ENCODE measurements around the gene CHMP1A. TPM values are rescaled to one million over a fixed set of nuclear protein-coding genes. Genes with fewer than 3 reads are reported as not detected.
"Not testable (repeated sequence)": the region's sequence is repeated elsewhere in the genome, so short reads cannot be mapped to it uniquely, and the experiment has no call there.

CHMP1A gene
- total RNA-seq, 1 experiment from 2014 or later = 159 TPM

- POLR2A ChIA-PET; H3K36me3 ChIP-seq (ENCODE audit: control insufficient read depth, insufficient read depth, low read length); H3K27ac Mint-ChIP-seq (ENCODE audit: unreplicated experiment); BruUV-seq (replicated peaks); H3K27me3 Mint-ChIP-seq (ENCODE audit: insufficient read depth, unreplicated experiment); H3K4me1 Mint-ChIP-seq (ENCODE audit: low read depth, unreplicated experiment); CTCF ChIA-PET; H3K4me1 ChIP-seq; H3K4me3 Mint-ChIP-seq (ENCODE audit: unreplicated experiment); intact Hi-C loops (cut with micrococcal nuclease; ENCODE audit: unreplicated experiment); H3K27me3 ChIP-seq (replicated peaks; ENCODE audit: control insufficient read depth, insufficient read depth, low read length); H3K4me3 ChIP-seq (ENCODE audit: low read depth, low read length): not testable (repeated sequence)
- H3K36me3 Mint-ChIP-seq (ENCODE audit: insufficient read depth, unreplicated experiment) = peaks cover 39% of the 10 kb centered on the region
- TF ChIP-seq CTCF (IDR thresholded peaks at IDR 0.05; ENCODE audit: insufficient read depth in 1 of 2, low read depth in 1 of 2, low read length in 1 of 2, severe bottlenecking in 1 of 2, unreplicated experiment in 1 of 2) = peak; percentile 11 to 35
- peaks cover 12% of the 10 kb centered on the region for H3K9me3 ChIP-seq
- H3K9me3 Mint-ChIP-seq (ENCODE audit: unreplicated experiment) = peaks cover 16% of the 10 kb centered on the region
- peak in 1 of 2 experiments; percentile 54 for DNase-seq
These were observed 9.5 kb upstream of the CHMP1A start for GRCh38 chr16:89667000-89667399.

- H3K4me3 Mint-ChIP-seq (ENCODE audit: unreplicated experiment); POLR2A ChIA-PET; H3K4me3 ChIP-seq (ENCODE audit: low read depth, low read length); CTCF ChIA-PET; H3K27me3 ChIP-seq (replicated peaks; ENCODE audit: control insufficient read depth, insufficient read depth, low read length); H3K4me1 Mint-ChIP-seq (ENCODE audit: low read depth, unreplicated experiment); H3K36me3 ChIP-seq (ENCODE audit: control insufficient read depth, insufficient read depth, low read length); H3K27ac Mint-ChIP-seq (ENCODE audit: unreplicated experiment); H3K27me3 Mint-ChIP-seq (ENCODE audit: insufficient read depth, unreplicated experiment); BruUV-seq (replicated peaks); DNase-seq; H3K4me1 ChIP-seq; intact Hi-C loops (cut with micrococcal nuclease; ENCODE audit: unreplicated experiment): not testable (repeated sequence)
- H3K9me3 ChIP-seq = peaks cover 12% of the 10 kb centered on the region
- peaks cover 64% of the 10 kb centered on the region for H3K36me3 Mint-ChIP-seq (ENCODE audit: insufficient read depth, unreplicated experiment)
- peaks cover 26% of the 10 kb centered on the region for H3K9me3 Mint-ChIP-seq (ENCODE audit: unreplicated experiment)
These were observed 6.7 kb upstream of the CHMP1A start for GRCh38 chr16:89664238-89664637.

- TF ChIP-seq CTCF (IDR thresholded peaks at IDR 0.05; ENCODE audit: insufficient read depth in 1 of 2, low read depth in 1 of 2, low read length in 1 of 2, severe bottlenecking in 1 of 2, unreplicated experiment in 1 of 2) = no peak
- intact Hi-C loops (cut with micrococcal nuclease; ENCODE audit: unreplicated experiment) = no loop called here
- H3K27me3 ChIP-seq (replicated peaks; ENCODE audit: control insufficient read depth, insufficient read depth, low read length) = no peaks in the 10 kb centered on the region
- no peak for DNase-seq
- peaks cover 7% of the 10 kb centered on the region for H3K9me3 ChIP-seq
- H3K4me3 ChIP-seq (ENCODE audit: low read depth, low read length) = no peak overlapping the region
- peak overlapping the region; percentile 11 for H3K4me3 Mint-ChIP-seq (ENCODE audit: unreplicated experiment)
- H3K4me1 Mint-ChIP-seq (ENCODE audit: low read depth, unreplicated experiment) = peaks cover 8% of the 10 kb centered on the region
- ChIA-PET POLR2A (no interaction called here), CTCF (no interaction called here)
- H3K4me1 ChIP-seq = no peaks in the 10 kb centered on the region
- H3K36me3 Mint-ChIP-seq (ENCODE audit: insufficient read depth, unreplicated experiment) = peaks cover 79% of the 10 kb centered on the region
- peaks cover 5% of the 10 kb centered on the region for H3K36me3 ChIP-seq (ENCODE audit: control insufficient read depth, insufficient read depth, low read length)
- peaks cover 17% of the 10 kb centered on the region for H3K9me3 Mint-ChIP-seq (ENCODE audit: unreplicated experiment)
- H3K27ac Mint-ChIP-seq (ENCODE audit: unreplicated experiment) = no peak overlapping the region
- H3K27me3 Mint-ChIP-seq (ENCODE audit: insufficient read depth, unreplicated experiment) = no peaks in the 10 kb centered on the region
- no TSS peak for BruUV-seq (replicated peaks)
These were observed 3.7 kb upstream of the CHMP1A start for GRCh38 chr16:89661215-89661614.

GRCh38 chr16:89660146-89660545 lies 2.6 kb upstream of the CHMP1A start:
- Mint-ChIP-seq H3K27me3 (ENCODE audit: insufficient read depth, unreplicated experiment) (no peaks in the 10 kb centered on the region), H3K4me1 (ENCODE audit: low read depth, unreplicated experiment) (peaks cover 8% of the 10 kb centered on the region), H3K27ac (ENCODE audit: unreplicated experiment) (no peak overlapping the region), H3K36me3 (ENCODE audit: insufficient read depth, unreplicated experiment) (peaks cover 77% of the 10 kb centered on the region), H3K9me3 (ENCODE audit: unreplicated experiment) (peaks cover 10% of the 10 kb centered on the region), H3K4me3 (ENCODE audit: unreplicated experiment) (no peak overlapping the region)
- intact Hi-C loops (cut with micrococcal nuclease; ENCODE audit: unreplicated experiment) = no loop called here
- Histone ChIP-seq H3K36me3 (ENCODE audit: control insufficient read depth, insufficient read depth, low read length) (peaks cover 5% of the 10 kb centered on the region), H3K27me3 (replicated peaks; ENCODE audit: control insufficient read depth, insufficient read depth, low read length) (no peaks in the 10 kb centered on the region), H3K4me1 (no peaks in the 10 kb centered on the region), H3K4me3 (ENCODE audit: low read depth, low read length) (no peak overlapping the region), H3K9me3 (no peaks in the 10 kb centered on the region)
- no TSS peak for BruUV-seq (replicated peaks)
- CTCF ChIA-PET = no interaction called here
- no peak for TF ChIP-seq CTCF (IDR thresholded peaks at IDR 0.05; ENCODE audit: insufficient read depth in 1 of 2, low read depth in 1 of 2, low read length in 1 of 2, severe bottlenecking in 1 of 2, unreplicated experiment in 1 of 2)
- no peak for DNase-seq
- POLR2A ChIA-PET = no interaction called here

All from Caco-2 (cell line).